Calu3 (cell line): ENCODE measurements around the gene MNX1. TPM values are rescaled to one million over a fixed set of nuclear protein-coding genes. Genes with fewer than 3 reads are reported as not detected.

ENCODE experiments used
- BruUV-seq: library from RNA; stranded (reverse); fragments of 400-500 nt; replicated peaks from 2 replicates; lab custom pipeline; 2021; lab: Mats Ljungman, UMichigan
- CTCF ChIA-PET: fragments of 300-600 bp; sonication (Branson Sonifier 250); formaldehyde crosslinking; loops from one replicate; lab custom pipeline; 2022; ENCODE audit warnings: antibody characterized with exemption; lab: Charles Lee
- DNase-seq: peaks from one replicate; pipeline ENCODE4 v3.0.0; 2022
- H3K27ac Mint-ChIP-seq: one replicate; pipeline ENCODE4 v1.8.0; 2022; ENCODE audit warnings: mixed read lengths; ENCODE audit not compliant: unreplicated experiment
- H3K27me3 Mint-ChIP-seq: one replicate; pipeline ENCODE4 v1.8.0; 2022; ENCODE audit warnings: mixed read lengths; ENCODE audit not compliant: unreplicated experiment
- H3K36me3 Mint-ChIP-seq: one replicate; pipeline ENCODE4 v1.8.0; 2022; ENCODE audit warnings: mild to moderate bottlenecking, moderate library complexity, mixed read lengths; ENCODE audit not compliant: insufficient read depth, unreplicated experiment
- H3K4me1 Mint-ChIP-seq: one replicate; pipeline ENCODE4 v1.8.0; 2022; ENCODE audit warnings: mild to moderate bottlenecking, low read depth, mixed read lengths; ENCODE audit not compliant: unreplicated experiment
- H3K4me3 Mint-ChIP-seq: one replicate; pipeline ENCODE4 v1.8.0; 2022; ENCODE audit warnings: mild to moderate bottlenecking, low read depth, moderate library complexity, mixed read lengths; ENCODE audit not compliant: unreplicated experiment
- H3K9me3 Mint-ChIP-seq: one replicate; pipeline ENCODE4 v1.8.0; 2022; ENCODE audit warnings: low read depth, mixed read lengths; ENCODE audit not compliant: unreplicated experiment
- CTCF ChIP-seq: fragments of 200-600 bp; IDR thresholded peaks from one replicate; pipeline ENCODE4 v1.8.0; 2022; ENCODE audit warnings: antibody characterized with exemption; ENCODE audit not compliant: unreplicated experiment
- intact Hi-C: fragments of 100-400 bp; cut with micrococcal nuclease; formaldehyde crosslinking; loops from one replicate; pipeline ENCODE4 v1.10.0; 2022; ENCODE audit not compliant: unreplicated experiment
- total RNA-seq: library from RNA; stranded (reverse); gene quantifications from 2 replicates; pipeline ENCODE4 v1.2.3, GENCODE V29; 2022

MNX1 gene
- total RNA-seq, 1 experiment from 2014 or later: 28.4 TPM

- intact Hi-C loops: no loop called here
- Mint-ChIP-seq H3K27me3 (peaks cover 68% of the 10 kb centered on the region), H3K4me3 (no peak overlapping the region), H3K27ac (no peak overlapping the region), H3K4me1 (no peaks in the 10 kb centered on the region), H3K9me3 (no peaks in the 10 kb centered on the region), H3K36me3 (no peaks in the 10 kb centered on the region)
- no peak for TF ChIP-seq CTCF
- CTCF ChIA-PET: no interaction called here
- BruUV-seq: no TSS peak
- no peak for DNase-seq
These were observed 46.8 kb upstream of the MNX1 start for GRCh38 chr7:157056957-157057902.

- no peak overlapping the region for H3K4me3 Mint-ChIP-seq
- no peak overlapping the region for H3K27ac Mint-ChIP-seq
- H3K9me3 Mint-ChIP-seq: no peaks in the 10 kb centered on the region
- peaks cover 68% of the 10 kb centered on the region for H3K27me3 Mint-ChIP-seq
- DNase-seq: no peak
- CTCF ChIA-PET: no interaction called here
- no peaks in the 10 kb centered on the region for H3K36me3 Mint-ChIP-seq
- no peak for TF ChIP-seq CTCF
- BruUV-seq: no TSS peak
- intact Hi-C loops: no loop called here
- H3K4me1 Mint-ChIP-seq: no peaks in the 10 kb centered on the region
These were observed 45.8 kb upstream of the MNX1 start for GRCh38 chr7:157056246-157056645.

DNA sequence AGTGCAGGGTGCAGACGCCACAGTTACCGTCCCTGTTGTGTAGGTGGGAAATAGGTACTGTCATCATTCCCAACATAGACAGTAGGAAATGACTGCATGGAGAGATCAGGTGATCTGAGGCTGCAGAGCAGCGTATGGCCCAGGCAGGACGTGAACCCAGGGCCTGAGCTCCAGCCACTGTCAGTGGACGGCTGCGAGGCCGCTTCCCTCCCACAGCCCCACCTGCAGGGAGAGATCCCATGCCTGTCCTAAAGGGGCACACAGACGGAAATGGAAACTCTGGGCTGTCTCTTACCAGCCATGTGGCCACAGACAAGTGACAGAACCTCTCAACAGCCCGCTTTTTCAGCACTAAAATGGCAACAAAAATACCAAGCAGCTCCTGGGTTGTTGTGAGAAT lies 44.5 kb upstream of the MNX1 start:
- intact Hi-C loops: no loop called here
- Mint-ChIP-seq H3K36me3 (no peaks in the 10 kb centered on the region), H3K4me3 (no peak overlapping the region), H3K27me3 (peaks cover 59% of the 10 kb centered on the region), H3K4me1 (no peaks in the 10 kb centered on the region), H3K9me3 (no peaks in the 10 kb centered on the region), H3K27ac (no peak overlapping the region)
- no peak for DNase-seq
- BruUV-seq: no TSS peak
- CTCF ChIA-PET: no interaction called here
- no peak for TF ChIP-seq CTCF

DNA sequence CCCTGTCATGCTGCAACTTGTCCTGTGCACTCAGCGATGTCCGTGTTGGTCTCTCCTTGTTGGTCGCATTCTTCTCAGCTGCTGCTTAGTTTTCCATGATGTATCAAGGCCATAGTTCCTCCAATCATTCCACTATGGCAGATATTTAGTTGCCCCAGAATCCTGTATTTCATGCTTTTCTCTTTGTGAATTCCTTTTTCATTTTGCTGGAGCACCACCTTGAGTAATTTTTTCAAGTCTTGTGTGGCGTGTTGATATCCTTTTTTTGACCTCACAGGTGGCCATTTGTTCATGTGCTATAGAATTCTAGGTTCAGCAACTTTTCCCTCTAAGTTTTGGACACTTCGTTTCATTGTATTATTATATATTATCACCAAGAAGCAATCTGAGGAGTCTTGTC lies 42.7 kb upstream of the MNX1 start:
- Mint-ChIP-seq H3K9me3 (no peaks in the 10 kb centered on the region), H3K27me3 (peaks cover 43% of the 10 kb centered on the region), H3K27ac (no peak overlapping the region), H3K4me1 (peaks cover 4% of the 10 kb centered on the region), H3K36me3 (no peaks in the 10 kb centered on the region), H3K4me3 (no peak overlapping the region)
- CTCF ChIA-PET: no interaction called here
- BruUV-seq: no TSS peak
- no peak for TF ChIP-seq CTCF
- intact Hi-C loops: no loop called here
- no peak for DNase-seq
